ENCODE data around the gene MVB12B. TPM values are rescaled to one million over a fixed set of nuclear protein-coding genes. Genes with fewer than 3 reads are reported as not detected.
A peak's percentile ranks its signal among the peaks of the same experiment; 100 is the strongest.

Gene MVB12B
- total RNA-seq, 2 experiments from 2014 or later: 17.4 to 19.9 TPM

DNA sequence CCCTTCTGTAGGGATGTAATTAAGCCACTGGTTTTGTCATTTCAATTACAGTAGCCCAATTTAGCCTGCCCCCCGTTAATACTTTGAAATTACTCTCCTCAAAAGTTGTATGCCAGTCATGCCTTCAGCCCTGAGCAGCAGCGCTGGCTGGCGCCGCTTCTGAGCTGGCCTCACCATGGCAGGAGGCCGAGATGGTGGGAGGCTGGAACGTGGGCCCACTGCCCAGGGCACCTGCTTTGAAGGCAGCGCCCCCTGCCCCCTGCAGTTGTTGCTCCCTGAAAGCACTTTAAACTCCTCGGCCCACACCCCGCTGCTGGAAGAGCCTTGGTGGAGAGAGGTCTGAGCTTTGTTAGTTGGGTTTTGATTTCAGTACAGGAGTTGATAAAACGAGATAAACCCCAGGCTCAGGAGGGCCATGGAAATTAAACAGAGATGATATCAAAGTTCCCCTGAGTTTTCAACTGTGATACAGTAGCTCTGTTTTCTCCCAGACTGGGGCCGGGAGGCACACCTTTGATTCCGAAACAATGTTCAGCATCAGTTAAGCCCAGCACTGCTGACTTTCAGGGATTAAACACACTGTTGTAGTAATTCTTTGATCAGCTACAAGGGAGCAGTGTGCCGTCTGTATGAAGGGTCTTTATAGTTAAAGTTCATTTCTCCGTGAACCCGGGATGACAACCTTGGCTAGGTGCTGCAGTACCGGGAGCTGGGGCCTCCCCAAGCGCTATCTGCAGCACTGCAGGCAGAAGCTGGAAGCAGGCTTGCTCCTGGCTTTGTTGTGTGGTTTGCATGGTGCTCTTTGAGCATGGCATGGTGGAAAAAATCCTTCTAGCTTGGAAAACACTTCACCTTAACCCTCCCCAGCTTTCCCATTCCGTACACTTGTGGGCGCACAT lies 9.5 kb downstream of the MVB12B start:
- H3K4me1 Mint-ChIP-seq (ENCODE audit: low read depth): peaks cover 29% of the 10 kb centered on the region
- no peak for DNase-seq
- no peak overlapping the region for H3K4me3 Mint-ChIP-seq
- H3K27me3 Mint-ChIP-seq (ENCODE audit: low read depth): no peaks in the 10 kb centered on the region
- H3K27ac Mint-ChIP-seq: no peak overlapping the region
- H3K9me3 Mint-ChIP-seq (ENCODE audit: insufficient read depth): no peaks in the 10 kb centered on the region
- H3K36me3 Mint-ChIP-seq (ENCODE audit: low read depth): peaks cover 6% of the 10 kb centered on the region
- POLR2A ChIA-PET: interaction anchor here (1.3 to 1.5 kb wide), 2 partner anchors 8 to 10 kb away, joined by 4 read pairs; partner anchors contain the start of gene MVB12B
- no peak for ATAC-seq
- CTCF ChIA-PET: interaction anchor here (0.6 to 0.8 kb wide), 2 partner anchors 18 to 63 kb away, joined by 3 to 4 read pairs; no protein-coding TSS in a partner anchor

DNA sequence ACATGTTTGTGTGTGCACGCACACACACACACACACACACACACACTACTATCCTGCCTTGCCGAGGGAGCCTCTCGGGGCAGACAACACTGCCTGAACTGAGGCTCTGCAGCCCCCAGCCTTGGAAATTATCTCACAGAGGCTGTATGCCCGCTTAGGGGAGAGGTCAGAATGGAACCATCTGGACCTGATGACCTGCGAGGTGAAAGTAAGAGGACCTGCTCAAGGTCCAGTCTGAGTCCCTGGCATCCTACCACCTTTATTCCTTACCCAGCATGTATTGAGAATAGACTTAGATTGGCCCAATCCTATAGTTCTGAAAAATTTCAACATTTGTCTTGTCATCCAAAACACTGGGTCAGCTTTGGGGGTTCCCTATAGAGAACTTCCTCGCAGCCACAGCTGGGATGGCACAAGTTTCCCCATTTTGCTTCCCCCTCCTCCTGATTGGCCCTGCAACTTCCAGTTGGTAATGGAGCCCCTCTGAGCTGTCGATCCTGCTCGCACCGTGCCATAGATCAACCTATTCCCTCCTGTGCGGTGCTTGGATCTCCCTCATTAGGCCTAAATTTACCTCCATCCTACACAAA lies 10.2 kb downstream of the MVB12B start:
- no peaks in the 10 kb centered on the region for H3K9me3 Mint-ChIP-seq (ENCODE audit: insufficient read depth)
- no peak overlapping the region for H3K4me3 Mint-ChIP-seq
- CTCF ChIA-PET: interaction anchor here (1.1 to 1.7 kb wide), 3 partner anchors 10 to 60 kb away, joined by 3 to 8 read pairs (median 4); partner anchors contain the start of gene MVB12B
- H3K4me1 Mint-ChIP-seq (ENCODE audit: low read depth): peaks cover 22% of the 10 kb centered on the region
- H3K36me3 Mint-ChIP-seq (ENCODE audit: low read depth): peaks cover 8% of the 10 kb centered on the region
- ATAC-seq: no peak
- POLR2A ChIA-PET: interaction anchor here (1.3 kb wide), 1 partner anchor 9 kb away, joined by 4 read pairs; no protein-coding TSS in a partner anchor
- H3K27me3 Mint-ChIP-seq (ENCODE audit: low read depth): no peaks in the 10 kb centered on the region
- no peak for DNase-seq
- H3K27ac Mint-ChIP-seq: no peak overlapping the region

DNA sequence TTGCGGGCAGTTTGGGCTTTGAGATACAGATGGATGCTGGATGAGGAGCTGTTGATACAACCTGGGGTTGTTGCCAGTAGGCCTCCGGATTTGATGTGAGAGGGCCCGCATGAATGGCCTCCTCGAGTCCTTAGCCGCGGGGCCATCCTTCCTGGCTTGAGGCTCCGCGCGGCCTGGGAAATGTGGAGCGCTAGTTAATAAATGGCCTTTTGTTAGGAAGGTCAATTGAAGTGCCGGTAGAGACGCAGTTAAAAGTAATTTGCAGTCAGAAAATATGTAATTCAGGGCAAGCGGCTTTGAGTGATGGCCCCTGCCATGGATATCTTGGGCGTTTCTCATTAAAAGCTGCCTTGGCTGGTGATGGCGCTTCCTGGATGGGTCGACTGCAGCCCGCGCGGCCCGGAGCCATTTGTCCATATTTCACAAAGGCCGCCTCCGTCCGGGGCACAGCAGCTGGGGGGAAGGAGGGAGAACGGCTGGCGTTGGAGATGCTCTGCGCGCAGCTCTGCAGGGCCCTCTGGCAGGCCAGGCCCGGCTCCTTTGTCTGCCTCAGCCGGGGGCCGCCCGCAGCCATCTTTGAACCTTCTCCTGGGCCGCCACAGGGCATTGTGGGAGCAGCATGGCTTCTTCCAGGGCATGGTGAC lies 11.2 kb downstream of the MVB12B start:
- Mint-ChIP-seq H3K4me1 (ENCODE audit: low read depth) (peaks cover 15% of the 10 kb centered on the region), H3K9me3 (ENCODE audit: insufficient read depth) (no peaks in the 10 kb centered on the region)
- POLR2A ChIA-PET: no interaction called here

DNA sequence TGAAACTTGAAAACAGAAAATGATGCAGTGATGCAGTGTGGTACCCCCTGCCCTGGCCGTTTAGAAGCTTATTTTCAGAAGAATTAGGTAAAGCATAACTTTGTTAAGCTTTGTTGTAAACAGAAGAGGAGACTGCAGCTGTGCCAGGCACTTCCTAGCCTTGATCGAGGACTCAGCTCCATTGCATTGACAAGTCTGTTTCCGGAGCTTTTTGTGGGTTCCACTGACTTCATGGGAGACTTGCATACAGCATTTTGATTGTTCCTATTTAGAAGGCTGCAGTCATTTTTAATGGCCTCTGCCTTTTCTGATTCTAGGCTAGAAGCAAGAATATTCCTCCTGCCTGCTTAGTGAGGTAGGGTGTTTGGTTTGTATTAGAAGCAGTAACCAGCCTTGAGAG lies 12.3 kb downstream of the MVB12B start:
- Mint-ChIP-seq H3K36me3 (ENCODE audit: low read depth) (peaks cover 10% of the 10 kb centered on the region), H3K27me3 (ENCODE audit: low read depth) (no peaks in the 10 kb centered on the region), H3K9me3 (ENCODE audit: insufficient read depth) (no peaks in the 10 kb centered on the region), H3K4me3 (no peak overlapping the region), H3K4me1 (ENCODE audit: low read depth) (peaks cover 13% of the 10 kb centered on the region), H3K27ac (peak overlapping the region; percentile 10)
- ChIA-PET CTCF (interaction anchor here (0.7 to 1.5 kb wide), 2 partner anchors 11 to 153 kb away, joined by 3 to 5 read pairs; no protein-coding TSS in a partner anchor), POLR2A (no interaction called here)
- DNase-seq (no peak), ATAC-seq (no peak)

More for the DNA sequence above, 11.2 kb downstream of the MVB12B start:
- no peak for DNase-seq
- Mint-ChIP-seq H3K27me3 (ENCODE audit: low read depth) (no peaks in the 10 kb centered on the region), H3K4me3 (no peak overlapping the region), H3K36me3 (ENCODE audit: low read depth) (peaks cover 10% of the 10 kb centered on the region), H3K27ac (no peak overlapping the region)
- CTCF ChIA-PET: interaction anchor here (1.1 to 1.7 kb wide), 3 partner anchors 11 to 59 kb away, joined by 3 to 8 read pairs (median 4); partner anchors contain the start of gene MVB12B
- ATAC-seq: no peak

DNA sequence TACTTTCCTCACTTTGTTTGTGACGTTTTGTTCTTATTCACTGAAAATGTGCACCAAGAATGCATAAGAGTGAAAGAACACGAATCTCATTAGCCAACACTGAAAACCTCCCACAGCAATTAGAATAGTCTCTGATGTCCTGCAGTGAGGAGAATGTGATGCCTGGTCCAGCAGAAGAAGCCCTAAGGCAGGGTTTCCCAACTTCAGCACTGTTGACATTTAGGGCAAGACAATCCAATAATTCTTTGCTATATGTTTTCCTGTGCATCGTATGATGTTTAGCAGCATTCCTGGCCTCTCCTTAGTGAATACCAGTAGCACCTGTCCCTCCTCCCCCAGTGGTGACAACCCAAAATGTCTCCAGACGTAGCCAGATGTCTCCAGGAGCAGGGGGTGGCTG lies 14.8 kb downstream of the MVB12B start:
- Mint-ChIP-seq H3K4me1 (ENCODE audit: low read depth) (peaks cover 11% of the 10 kb centered on the region), H3K27me3 (ENCODE audit: low read depth) (no peaks in the 10 kb centered on the region), H3K27ac (no peak overlapping the region), H3K9me3 (ENCODE audit: insufficient read depth) (no peaks in the 10 kb centered on the region), H3K36me3 (ENCODE audit: low read depth) (peaks cover 29% of the 10 kb centered on the region), H3K4me3 (no peak overlapping the region)
- POLR2A ChIA-PET: no interaction called here
- no peak for DNase-seq
- ATAC-seq: no peak
- CTCF ChIA-PET: interaction anchor here (1.4 kb wide), 1 partner anchor 15 kb away, joined by 3 read pairs; no protein-coding TSS in a partner anchor

DNA sequence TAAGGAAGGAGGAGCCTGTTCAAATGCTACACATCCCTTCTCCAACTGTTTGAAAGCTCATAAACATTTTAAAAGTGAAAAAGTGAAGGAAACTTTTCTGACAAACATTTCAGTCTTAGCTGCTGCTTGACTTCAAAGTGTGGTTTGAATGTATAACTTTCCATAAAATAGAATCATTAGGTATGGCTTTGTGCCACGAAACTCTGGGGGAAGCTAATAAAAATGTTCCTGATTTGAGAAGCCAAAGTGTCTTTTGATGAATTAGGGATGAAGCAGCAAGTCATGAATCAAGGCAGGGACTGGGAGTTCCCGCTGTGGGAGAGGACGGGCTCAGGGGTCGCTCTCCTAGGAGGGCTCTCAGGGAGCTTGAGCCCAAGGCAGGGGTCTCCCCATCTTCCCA lies 15.3 kb downstream of the MVB12B start:
- DNase-seq (no peak), ATAC-seq (no peak)
- Mint-ChIP-seq H3K9me3 (ENCODE audit: insufficient read depth) (no peaks in the 10 kb centered on the region), H3K4me1 (ENCODE audit: low read depth) (peaks cover 11% of the 10 kb centered on the region), H3K36me3 (ENCODE audit: low read depth) (peaks cover 30% of the 10 kb centered on the region), H3K27ac (no peak overlapping the region), H3K4me3 (no peak overlapping the region), H3K27me3 (ENCODE audit: low read depth) (no peaks in the 10 kb centered on the region)
- CTCF ChIA-PET: interaction anchor here (1.0 to 1.4 kb wide), 2 partner anchors 10 to 16 kb away, joined by 3 read pairs; no protein-coding TSS in a partner anchor
- POLR2A ChIA-PET: no interaction called here

DNA sequence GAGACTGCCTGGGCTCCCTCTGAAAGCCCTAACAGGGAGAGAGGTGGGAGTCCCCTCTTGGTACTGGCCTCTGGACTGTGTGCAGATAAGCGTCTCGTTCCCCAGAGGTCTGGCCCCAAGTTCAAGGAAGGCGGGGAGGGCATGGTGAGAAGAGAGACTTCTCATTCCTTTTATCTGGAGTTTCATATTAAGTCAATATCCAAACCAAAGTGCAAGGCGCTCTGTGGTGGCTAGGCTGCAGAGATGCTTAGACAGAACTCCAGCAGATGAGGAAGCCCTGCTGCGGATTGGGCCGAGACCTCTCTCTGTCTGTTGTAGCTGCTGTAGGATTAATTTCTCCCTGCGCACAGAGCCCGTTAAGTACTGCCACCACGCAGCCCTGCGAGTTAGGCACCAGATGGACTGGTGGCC lies 16.0 kb downstream of the MVB12B start:
- ATAC-seq (no peak), DNase-seq (no peak)
- ChIA-PET POLR2A (no interaction called here), CTCF (interaction anchor here (1.0 to 1.4 kb wide), 2 partner anchors 11 to 16 kb away, joined by 3 read pairs; no protein-coding TSS in a partner anchor)
- no peak overlapping the region for H3K4me3 Mint-ChIP-seq
- no peak overlapping the region for H3K27ac Mint-ChIP-seq
- H3K9me3 Mint-ChIP-seq (ENCODE audit: insufficient read depth): no peaks in the 10 kb centered on the region
- H3K27me3 Mint-ChIP-seq (ENCODE audit: low read depth): no peaks in the 10 kb centered on the region
- peaks cover 30% of the 10 kb centered on the region for H3K36me3 Mint-ChIP-seq (ENCODE audit: low read depth)
- H3K4me1 Mint-ChIP-seq (ENCODE audit: low read depth): peaks cover 11% of the 10 kb centered on the region

DNA sequence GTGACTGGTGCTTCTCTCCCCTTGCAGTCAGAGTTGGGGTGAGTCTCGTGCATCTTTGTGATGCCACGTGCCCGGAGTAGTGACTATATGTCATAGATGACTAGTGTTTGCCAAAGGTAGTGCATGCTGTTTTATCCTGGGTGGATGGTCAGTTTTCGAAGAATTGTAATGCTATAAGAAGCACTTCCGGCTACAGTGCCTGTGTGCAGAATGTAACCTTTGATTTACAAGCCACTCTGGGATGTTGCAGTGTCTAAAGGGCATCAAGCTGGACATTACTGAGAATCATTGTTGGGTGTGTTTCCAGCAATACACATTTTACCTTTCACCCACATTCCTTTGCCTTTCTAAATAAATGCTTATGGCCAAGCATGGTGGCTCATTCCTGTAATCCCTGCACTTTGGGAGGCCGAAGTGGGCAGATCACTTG lies 16.7 kb downstream of the MVB12B start:
- DNase-seq (no peak), ATAC-seq (no peak)
- Mint-ChIP-seq H3K27ac (no peak overlapping the region), H3K4me3 (no peak overlapping the region), H3K27me3 (ENCODE audit: low read depth) (no peaks in the 10 kb centered on the region), H3K9me3 (ENCODE audit: insufficient read depth) (no peaks in the 10 kb centered on the region), H3K4me1 (ENCODE audit: low read depth) (peaks cover 12% of the 10 kb centered on the region), H3K36me3 (ENCODE audit: low read depth) (peaks cover 30% of the 10 kb centered on the region)
- ChIA-PET CTCF (no interaction called here), POLR2A (no interaction called here)

DNA sequence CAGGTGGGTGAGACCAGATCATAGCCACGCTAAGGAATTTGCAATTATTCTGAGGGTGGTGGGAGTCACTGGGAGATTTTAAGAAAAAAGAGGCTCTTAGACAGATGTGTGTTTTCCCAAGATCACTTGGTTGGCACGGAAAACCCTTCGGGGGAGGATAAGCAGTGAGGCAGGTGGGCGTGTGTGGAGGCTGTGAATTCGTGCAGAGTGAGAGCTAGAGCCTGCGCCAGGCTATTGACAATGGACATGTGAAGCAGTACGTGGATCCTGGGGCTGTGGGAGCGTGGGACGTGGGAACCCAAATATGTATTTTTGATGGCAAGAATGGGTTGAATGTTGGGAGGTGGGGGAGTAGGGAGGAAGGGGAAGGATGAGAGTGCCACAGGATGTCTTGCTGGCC lies 19.4 kb downstream of the MVB12B start:
- CTCF ChIA-PET: no interaction called here
- DNase-seq: no peak
- Mint-ChIP-seq H3K9me3 (ENCODE audit: insufficient read depth) (peaks cover 10% of the 10 kb centered on the region), H3K27ac (no peak overlapping the region), H3K36me3 (ENCODE audit: low read depth) (peaks cover 47% of the 10 kb centered on the region), H3K27me3 (ENCODE audit: low read depth) (no peaks in the 10 kb centered on the region), H3K4me1 (ENCODE audit: low read depth) (peaks cover 4% of the 10 kb centered on the region), H3K4me3 (no peak overlapping the region)
- POLR2A ChIA-PET: interaction anchor here (0.6 kb wide), 1 partner anchor 384 kb away, joined by 3 read pairs; no protein-coding TSS in a partner anchor
- ATAC-seq: no peak

DNA sequence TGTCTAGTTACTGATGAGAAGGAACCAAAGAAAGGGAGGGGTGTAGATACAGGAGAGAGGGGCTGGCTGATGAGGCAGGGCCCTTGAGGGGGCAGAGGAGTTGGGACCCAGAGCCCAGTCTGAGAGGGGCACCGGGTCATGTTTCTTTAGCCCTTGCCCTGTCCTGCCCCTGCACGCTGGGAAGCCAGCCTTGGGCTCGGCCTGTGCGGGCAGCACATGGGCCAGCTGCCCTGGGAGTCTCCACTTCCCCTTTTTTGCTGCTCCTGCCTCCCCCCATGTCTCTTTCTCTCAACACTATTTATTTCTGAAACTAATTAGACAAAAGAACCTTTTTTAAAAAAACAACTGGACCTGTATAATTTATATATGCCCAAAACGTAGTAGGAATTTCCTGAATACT lies 20.5 kb downstream of the MVB12B start:
- Mint-ChIP-seq H3K4me3 (no peak overlapping the region), H3K27ac (no peak overlapping the region), H3K36me3 (ENCODE audit: low read depth) (peaks cover 44% of the 10 kb centered on the region), H3K4me1 (ENCODE audit: low read depth) (peaks cover 4% of the 10 kb centered on the region), H3K9me3 (ENCODE audit: insufficient read depth) (peaks cover 13% of the 10 kb centered on the region), H3K27me3 (ENCODE audit: low read depth) (no peaks in the 10 kb centered on the region)
- no peak for ATAC-seq
- CTCF ChIA-PET: no interaction called here
- DNase-seq: no peak
- POLR2A ChIA-PET: no interaction called here

DNA sequence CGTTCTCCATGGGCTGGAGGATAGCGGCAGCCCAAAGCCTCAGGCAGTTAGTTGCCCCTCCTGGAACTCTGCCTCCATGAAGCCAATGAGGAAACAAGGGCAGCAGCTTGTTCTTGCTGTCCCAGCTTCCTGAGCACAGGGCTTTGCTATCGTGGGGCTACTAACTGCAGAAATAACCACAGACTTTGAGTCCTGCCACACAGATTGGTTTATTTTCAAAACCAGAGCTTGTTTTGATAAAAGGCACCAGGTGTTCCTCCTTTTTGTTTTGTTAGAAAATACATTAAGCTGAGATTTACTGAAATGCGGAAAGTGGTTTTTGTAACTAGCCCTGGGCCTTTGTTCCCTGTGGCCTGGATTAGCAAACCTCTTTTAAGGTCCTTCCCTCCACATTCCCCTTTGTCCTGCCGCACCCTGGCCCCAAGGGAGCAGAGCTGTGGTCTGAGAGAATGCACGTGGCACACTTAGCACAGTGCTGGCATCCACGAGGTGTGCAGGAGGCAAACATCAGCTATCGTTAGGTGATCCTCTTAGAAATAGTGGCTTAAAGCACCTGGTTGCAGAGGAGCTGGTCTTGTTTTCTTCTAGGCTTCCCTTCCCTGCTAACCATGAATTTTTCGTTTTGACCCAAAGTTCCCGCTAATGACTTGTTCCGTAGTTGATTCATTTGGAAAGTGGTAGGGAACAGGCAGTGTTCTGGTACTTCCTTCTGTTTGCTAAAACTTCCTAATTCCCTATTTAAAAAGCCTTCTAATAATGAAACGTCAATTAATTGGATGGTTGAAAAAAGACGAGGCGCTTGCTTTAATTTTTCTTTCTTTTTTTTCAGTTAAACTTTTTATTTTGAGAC lies 21.5 kb downstream of the MVB12B start:
- H3K27ac Mint-ChIP-seq: no peak overlapping the region
- H3K4me1 Mint-ChIP-seq (ENCODE audit: low read depth): peaks cover 7% of the 10 kb centered on the region

More for the DNA sequence above, 21.5 kb downstream of the MVB12B start:
- ChIA-PET POLR2A (no interaction called here), CTCF (interaction anchor here (0.8 to 1.4 kb wide), 5 partner anchors 19 to 49 kb away, joined by 3 to 4 read pairs (median 3); no protein-coding TSS in a partner anchor)
- ATAC-seq (no peak), DNase-seq (no peak)
- no peak overlapping the region for H3K4me3 Mint-ChIP-seq
- H3K27me3 Mint-ChIP-seq (ENCODE audit: low read depth): no peaks in the 10 kb centered on the region
- H3K9me3 Mint-ChIP-seq (ENCODE audit: insufficient read depth): peaks cover 13% of the 10 kb centered on the region
- H3K36me3 Mint-ChIP-seq (ENCODE audit: low read depth): peaks cover 46% of the 10 kb centered on the region

All from activated CD8-positive, alpha-beta T cell treated with anti-CD3 and anti-CD28 coated beads, Interleukin-2, amount 10 ng/mL, durations not matched to agents 7 days and 5 days (primary cell).